Brain microvascular endothelial cell (primary cell): ENCODE measurements around the gene SLC16A4.

Experiments
- DNase-seq: peaks from one replicate; pipeline ENCODE4 v3.0.0-alpha.2; 2020
- H3K27ac ChIP-seq: fragments of 250-450 bp; sonication (Bioruptor Pico); 2 replicates; pipeline ENCODE4 v1.5.1; 2020; ENCODE audit warnings: mild to moderate bottlenecking, moderate library complexity
- H3K27me3 ChIP-seq: fragments of 250-450 bp; sonication (Bioruptor Pico); replicated peaks from 2 replicates; pipeline ENCODE4 v1.5.1; 2020; ENCODE audit warnings: mild to moderate bottlenecking
- H3K36me3 ChIP-seq: fragments of 250-450 bp; sonication (Bioruptor Pico); replicated peaks from 2 replicates; pipeline ENCODE4 v1.5.1; 2020; ENCODE audit warnings: mild to moderate bottlenecking
- H3K4me3 ChIP-seq: 2 replicates; pipeline ENCODE4 v1.5.1; 2011; ENCODE audit warnings: low read depth, mild to moderate bottlenecking, control low read depth, low read length, moderate library complexity
- in situ Hi-C: cut with HindIII; loops from 2 replicates; pipeline ENCODE4 v1.10.0; 2017; ENCODE audit warnings: low sequenced_read_pairs, low pct_ligation_motif_present
- TF ChIP-seq, protein P1 (sequence below): IDR thresholded peaks from 2 replicates; pipeline ENCODE4 v1.5.1; 2011; ENCODE audit warnings: low read depth, mild to moderate bottlenecking, moderate library complexity, low read length, control low read depth, inconsistent platforms; ENCODE audit errors: missing control alignments

SLC16A4 gene

GRCh38 chr1:110345480-110345879 is 45.3 kb downstream of the SLC16A4 start:
- DNase-seq = no peak
- H3K27ac ChIP-seq = no peak overlapping the region
- in situ Hi-C loops = no loop called here
- peaks cover 28% of the 10 kb centered on the region for H3K36me3 ChIP-seq
- no peaks in the 10 kb centered on the region for H3K27me3 ChIP-seq
- H3K4me3 ChIP-seq = no peak overlapping the region
- TF ChIP-seq, protein P1, sequence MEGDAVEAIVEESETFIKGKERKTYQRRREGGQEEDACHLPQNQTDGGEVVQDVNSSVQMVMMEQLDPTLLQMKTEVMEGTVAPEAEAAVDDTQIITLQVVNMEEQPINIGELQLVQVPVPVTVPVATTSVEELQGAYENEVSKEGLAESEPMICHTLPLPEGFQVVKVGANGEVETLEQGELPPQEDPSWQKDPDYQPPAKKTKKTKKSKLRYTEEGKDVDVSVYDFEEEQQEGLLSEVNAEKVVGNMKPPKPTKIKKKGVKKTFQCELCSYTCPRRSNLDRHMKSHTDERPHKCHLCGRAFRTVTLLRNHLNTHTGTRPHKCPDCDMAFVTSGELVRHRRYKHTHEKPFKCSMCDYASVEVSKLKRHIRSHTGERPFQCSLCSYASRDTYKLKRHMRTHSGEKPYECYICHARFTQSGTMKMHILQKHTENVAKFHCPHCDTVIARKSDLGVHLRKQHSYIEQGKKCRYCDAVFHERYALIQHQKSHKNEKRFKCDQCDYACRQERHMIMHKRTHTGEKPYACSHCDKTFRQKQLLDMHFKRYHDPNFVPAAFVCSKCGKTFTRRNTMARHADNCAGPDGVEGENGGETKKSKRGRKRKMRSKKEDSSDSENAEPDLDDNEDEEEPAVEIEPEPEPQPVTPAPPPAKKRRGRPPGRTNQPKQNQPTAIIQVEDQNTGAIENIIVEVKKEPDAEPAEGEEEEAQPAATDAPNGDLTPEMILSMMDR = no peak

GRCh38 chr1:110344152-110344551 is 46.7 kb downstream of the SLC16A4 start:
- no peak overlapping the region for H3K27ac ChIP-seq
- TF ChIP-seq, protein P1 = no peak
- H3K27me3 ChIP-seq = no peaks in the 10 kb centered on the region
- in situ Hi-C loops = no loop called here
- no peak overlapping the region for H3K4me3 ChIP-seq
- peaks cover 28% of the 10 kb centered on the region for H3K36me3 ChIP-seq
- no peak for DNase-seq

DNA sequence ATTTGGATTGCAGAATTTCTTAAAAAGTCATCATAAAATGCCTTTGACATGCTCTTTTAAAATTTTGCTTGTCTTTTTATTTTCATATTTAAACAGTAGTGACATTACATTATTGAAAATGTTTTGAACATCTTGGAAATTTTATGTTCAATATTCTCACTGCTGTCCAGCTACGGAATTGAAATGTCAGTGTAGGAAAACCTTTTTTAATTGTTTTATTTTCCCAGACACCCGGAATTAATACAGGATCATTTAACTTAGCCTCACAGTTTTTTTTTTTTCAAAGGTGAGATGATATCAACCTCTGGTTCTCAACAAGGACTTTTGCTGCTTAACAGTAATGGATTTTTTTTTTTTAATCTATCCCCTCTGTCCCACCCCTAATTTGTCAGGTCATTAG is 47.6 kb downstream of the SLC16A4 start:
- Histone ChIP-seq H3K36me3 (peaks cover 28% of the 10 kb centered on the region), H3K27me3 (no peaks in the 10 kb centered on the region), H3K4me3 (no peak overlapping the region), H3K27ac (no peak overlapping the region)
- DNase-seq = no peak
- in situ Hi-C loops = no loop called here
- TF ChIP-seq, protein P1 = no peak

DNA sequence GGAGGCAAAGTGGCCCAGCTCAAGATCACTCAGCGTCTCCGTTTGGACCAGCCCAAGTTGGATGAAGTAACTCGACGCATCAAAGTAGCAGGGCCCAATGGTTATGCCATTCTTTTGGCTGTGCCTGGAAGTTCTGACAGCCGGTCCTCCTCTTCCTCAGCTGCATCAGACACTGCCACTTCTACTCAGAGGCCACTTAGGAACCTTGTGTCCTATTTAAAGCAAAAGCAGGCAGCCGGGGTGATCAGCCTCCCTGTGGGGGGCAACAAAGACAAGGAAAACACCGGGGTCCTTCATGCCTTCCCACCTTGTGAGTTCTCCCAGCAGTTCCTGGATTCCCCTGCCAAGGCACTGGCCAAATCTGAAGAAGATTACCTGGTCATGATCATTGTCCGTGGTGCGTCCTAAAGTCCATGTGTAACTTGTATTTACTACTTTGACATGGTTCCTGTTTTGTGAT is 48.9 kb downstream of the SLC16A4 start:
- TF ChIP-seq, protein P1 = no peak
- Histone ChIP-seq H3K4me3 (peak overlapping the region; percentile 37), H3K27me3 (no peaks in the 10 kb centered on the region), H3K27ac (no peak overlapping the region), H3K36me3 (peaks cover 21% of the 10 kb centered on the region)
- no peak for DNase-seq
- in situ Hi-C loops = no loop called here

DNA sequence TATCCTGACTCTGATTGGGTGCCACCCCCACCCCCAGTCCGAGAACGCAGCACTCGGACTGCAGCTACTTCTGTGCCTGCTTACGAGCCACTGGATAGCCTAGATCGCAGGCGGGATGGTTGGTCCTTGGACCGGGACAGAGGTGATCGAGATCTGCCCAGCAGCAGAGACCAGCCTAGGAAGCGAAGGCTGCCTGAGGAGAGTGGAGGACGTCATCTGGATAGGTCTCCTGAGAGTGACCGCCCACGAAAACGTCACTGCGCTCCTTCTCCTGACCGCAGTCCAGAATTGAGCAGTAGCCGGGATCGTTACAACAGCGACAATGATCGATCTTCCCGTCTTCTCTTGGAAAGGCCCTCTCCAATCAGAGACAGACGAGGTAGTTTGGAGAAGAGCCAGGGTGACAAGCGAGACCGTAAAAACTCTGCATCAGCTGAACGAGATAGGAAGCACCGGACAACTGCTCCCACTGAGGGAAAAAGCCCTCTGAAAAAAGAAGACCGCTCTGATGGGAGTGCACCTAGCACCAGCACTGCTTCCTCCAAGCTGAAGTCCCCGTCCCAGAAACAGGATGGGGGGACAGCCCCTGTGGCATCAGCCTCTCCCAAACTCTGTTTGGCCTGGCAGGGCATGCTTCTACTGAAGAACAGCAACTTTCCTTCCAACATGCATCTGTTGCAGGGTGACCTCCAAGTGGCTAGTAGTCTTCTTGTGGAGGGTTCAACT is 49.5 kb downstream of the SLC16A4 start:
- Histone ChIP-seq H3K27me3 (no peaks in the 10 kb centered on the region), H3K4me3 (peak overlapping the region; percentile 37), H3K36me3 (peaks cover 17% of the 10 kb centered on the region), H3K27ac (no peak overlapping the region)
- in situ Hi-C loops = no loop called here
- TF ChIP-seq, protein P1 = no peak
- no peak for DNase-seq

GRCh38 chr1:110340207-110340468 is 50.7 kb downstream of the SLC16A4 start:
- DNase-seq = no peak
- TF ChIP-seq, protein P1 = no peak
- in situ Hi-C loops = no loop called here
- Histone ChIP-seq H3K27ac (peak overlapping the region; percentile 84), H3K36me3 (peaks cover 16% of the 10 kb centered on the region), H3K27me3 (no peaks in the 10 kb centered on the region), H3K4me3 (peak overlapping the region; percentile 98)
